ENCODE data around the gene PPP1R12B. TPM values are rescaled to one million over a fixed set of nuclear protein-coding genes. Genes with fewer than 3 reads are reported as not detected.

PPP1R12B gene
- total RNA-seq, 4 donors from 2014 or later, result 20.6 to 120 (median 36.9) TPM

GRCh38 chr1:202562444-202563060, 214.1 kb downstream of the PPP1R12B start:
- intact Hi-C loops (cut with DNase I), result no loop called here
- no peak for DNase-seq

GRCh38 chr1:202563818-202564217, 215.3 kb downstream of the PPP1R12B start:
- Histone ChIP-seq H3K4me1 (peaks cover 0 to 69% (median 26%) of the 10 kb centered on the region in 3 donors), H3K9me3 (no peaks in the 10 kb centered on the region), H3K36me3 (peaks cover 0 to 49% (median 4%) of the 10 kb centered on the region in 3 donors), H3K27ac (peak overlapping the region in 3 of 4 donors; percentile 7 to 71 (median 27)), H3K4me3 (no peak overlapping the region), H3K27me3 (no peaks in the 10 kb centered on the region)
- DNase-seq, result no peak
- intact Hi-C loops (cut with DNase I), result no loop called here
- WGBS, 2 donors, result 17 to 64% methylated on average over 1 of the region's 1 CpG
- no peak for TF ChIP-seq POLR2A (IDR thresholded peaks at IDR 0.05)
- no peak for TF ChIP-seq CTCF (IDR thresholded peaks at IDR 0.05)

More at GRCh38 chr1:202562444-202563060, 214.1 kb downstream of the PPP1R12B start:
- H3K9me3 ChIP-seq, result no peaks in the 10 kb centered on the region
- peaks cover 0 to 46% (median 4%) of the 10 kb centered on the region in 3 donors for H3K36me3 ChIP-seq
- 67 to 73% methylated on average over 9 to 13 of the region's 13 CpGs for WGBS, 2 donors
- no peak overlapping the region for H3K4me3 ChIP-seq
- TF ChIP-seq CTCF (IDR thresholded peaks at IDR 0.05), result no peak
- no peak for TF ChIP-seq POLR2A (IDR thresholded peaks at IDR 0.05)
- H3K4me1 ChIP-seq, result peaks cover 0 to 65% (median 20%) of the 10 kb centered on the region in 3 donors
- H3K27ac ChIP-seq, result peak overlapping the region in 3 of 4 donors; percentile 27 to 71 (median 40)
- H3K27me3 ChIP-seq, result no peaks in the 10 kb centered on the region

- TF ChIP-seq CTCF (IDR thresholded peaks at IDR 0.05) (no peak), POLR2A (IDR thresholded peaks at IDR 0.05) (no peak)
- intact Hi-C loops (cut with DNase I), result loop anchor here (5.0 kb wide), 1 partner anchor 53 kb away; no protein-coding TSS in a partner anchor
Observed at GRCh38 chr1:202564958-202565495, 216.5 kb downstream of the PPP1R12B start.

GRCh38 chr1:202565890-202566602, 217.5 kb downstream of the PPP1R12B start:
- Histone ChIP-seq H3K27ac (peak overlapping the region in 3 of 4 donors; percentile 27 to 71 (median 71)), H3K36me3 (peaks cover 0 to 64% (median 4%) of the 10 kb centered on the region in 3 donors), H3K9me3 (no peaks in the 10 kb centered on the region), H3K4me1 (peaks cover 0 to 89% (median 34%) of the 10 kb centered on the region in 3 donors), H3K4me3 (no peak overlapping the region), H3K27me3 (no peaks in the 10 kb centered on the region)
- DNase-seq, result no peak
- TF ChIP-seq POLR2A (IDR thresholded peaks at IDR 0.05), result no peak
- no peak for TF ChIP-seq CTCF (IDR thresholded peaks at IDR 0.05)
- 78% methylated on average over 2 of the region's 2 CpGs for WGBS, 2 donors
- intact Hi-C loops (cut with DNase I), result loop anchor here (5.0 kb wide), 1 partner anchor 54 kb away; no protein-coding TSS in a partner anchor

More at GRCh38 chr1:202564958-202565495, 216.5 kb downstream of the PPP1R12B start:
- Histone ChIP-seq H3K9me3 (no peaks in the 10 kb centered on the region), H3K4me1 (peaks cover 0 to 81% (median 34%) of the 10 kb centered on the region in 3 donors), H3K36me3 (peaks cover 0 to 58% (median 4%) of the 10 kb centered on the region in 3 donors), H3K27ac (peak overlapping the region in 3 of 4 donors; percentile 27 to 76 (median 71)), H3K27me3 (no peaks in the 10 kb centered on the region), H3K4me3 (no peak overlapping the region)
- 74 to 75% methylated on average over 2 of the region's 2 CpGs for WGBS, 2 donors
- DNase-seq, result no peak
